ENCODE measurements around the gene ANKS1A. TPM values are rescaled to one million over a fixed set of nuclear protein-coding genes. Genes with fewer than 3 reads are reported as not detected.

The ANKS1A gene
- total and polyA plus RNA-seq, 2 experiments from 2014 or later: 12.1 to 31.9 TPM

GRCh38 chr6:35069262-35069661 is 180.2 kb downstream of the ANKS1A start:
- Histone ChIP-seq H3K9me2 (ENCODE audit: insufficient read depth) (no peaks in the 10 kb centered on the region), H3K4me3 (no peak overlapping the region), H3K79me2 (replicated peaks; ENCODE audit: insufficient read depth) (no peaks in the 10 kb centered on the region), H3K27ac (ENCODE audit: low read depth) (no peak overlapping the region), H3K4me2 (no peak overlapping the region), H3F3A (replicated peaks; ENCODE audit: low read depth) (no peaks in the 10 kb centered on the region), H4K20me1 (replicated peaks; ENCODE audit: insufficient read depth) (no peaks in the 10 kb centered on the region), H3K4me1 (ENCODE audit: insufficient read depth) (peaks cover 26% of the 10 kb centered on the region), H3K27me3 (ENCODE audit: insufficient read depth) (no peaks in the 10 kb centered on the region), H3K36me3 (ENCODE audit: insufficient read depth) (no peaks in the 10 kb centered on the region), H2AFZ (no peak overlapping the region)
- TF ChIP-seq NANOG (IDR thresholded peaks at IDR 0.05; ENCODE audit: borderline replicate concordance) (no peak), ZNF114 (CRISPR knock-in tag; IDR thresholded peaks at IDR 0.05) (no peak), STAT1 (IDR thresholded peaks at IDR 0.05; ENCODE audit: unreplicated experiment) (no peak), EZH2phosphoT487 (IDR thresholded peaks at IDR 0.05; ENCODE audit: unreplicated experiment) (no peak), CREB1 (CRISPR knock-in tag; IDR thresholded peaks at IDR 0.05; ENCODE audit: low read depth) (no peak), EZH2 (IDR thresholded peaks at IDR 0.05; ENCODE audit: low read depth, unreplicated experiment) (no peak), JUNB (IDR thresholded peaks at IDR 0.05; ENCODE audit: unreplicated experiment) (no peak), ETS1 (IDR thresholded peaks at IDR 0.05) (no peak), ZNF331 (CRISPR knock-in tag; IDR thresholded peaks at IDR 0.05; ENCODE audit: low read depth) (no peak)
- TF ChIP-seq, protein P1, sequence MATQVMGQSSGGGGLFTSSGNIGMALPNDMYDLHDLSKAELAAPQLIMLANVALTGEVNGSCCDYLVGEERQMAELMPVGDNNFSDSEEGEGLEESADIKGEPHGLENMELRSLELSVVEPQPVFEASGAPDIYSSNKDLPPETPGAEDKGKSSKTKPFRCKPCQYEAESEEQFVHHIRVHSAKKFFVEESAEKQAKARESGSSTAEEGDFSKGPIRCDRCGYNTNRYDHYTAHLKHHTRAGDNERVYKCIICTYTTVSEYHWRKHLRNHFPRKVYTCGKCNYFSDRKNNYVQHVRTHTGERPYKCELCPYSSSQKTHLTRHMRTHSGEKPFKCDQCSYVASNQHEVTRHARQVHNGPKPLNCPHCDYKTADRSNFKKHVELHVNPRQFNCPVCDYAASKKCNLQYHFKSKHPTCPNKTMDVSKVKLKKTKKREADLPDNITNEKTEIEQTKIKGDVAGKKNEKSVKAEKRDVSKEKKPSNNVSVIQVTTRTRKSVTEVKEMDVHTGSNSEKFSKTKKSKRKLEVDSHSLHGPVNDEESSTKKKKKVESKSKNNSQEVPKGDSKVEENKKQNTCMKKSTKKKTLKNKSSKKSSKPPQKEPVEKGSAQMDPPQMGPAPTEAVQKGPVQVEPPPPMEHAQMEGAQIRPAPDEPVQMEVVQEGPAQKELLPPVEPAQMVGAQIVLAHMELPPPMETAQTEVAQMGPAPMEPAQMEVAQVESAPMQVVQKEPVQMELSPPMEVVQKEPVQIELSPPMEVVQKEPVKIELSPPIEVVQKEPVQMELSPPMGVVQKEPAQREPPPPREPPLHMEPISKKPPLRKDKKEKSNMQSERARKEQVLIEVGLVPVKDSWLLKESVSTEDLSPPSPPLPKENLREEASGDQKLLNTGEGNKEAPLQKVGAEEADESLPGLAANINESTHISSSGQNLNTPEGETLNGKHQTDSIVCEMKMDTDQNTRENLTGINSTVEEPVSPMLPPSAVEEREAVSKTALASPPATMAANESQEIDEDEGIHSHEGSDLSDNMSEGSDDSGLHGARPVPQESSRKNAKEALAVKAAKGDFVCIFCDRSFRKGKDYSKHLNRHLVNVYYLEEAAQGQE (IDR thresholded peaks at IDR 0.05; ENCODE audit: unreplicated experiment): no peak
- TF ChIP-seq, protein P2, sequence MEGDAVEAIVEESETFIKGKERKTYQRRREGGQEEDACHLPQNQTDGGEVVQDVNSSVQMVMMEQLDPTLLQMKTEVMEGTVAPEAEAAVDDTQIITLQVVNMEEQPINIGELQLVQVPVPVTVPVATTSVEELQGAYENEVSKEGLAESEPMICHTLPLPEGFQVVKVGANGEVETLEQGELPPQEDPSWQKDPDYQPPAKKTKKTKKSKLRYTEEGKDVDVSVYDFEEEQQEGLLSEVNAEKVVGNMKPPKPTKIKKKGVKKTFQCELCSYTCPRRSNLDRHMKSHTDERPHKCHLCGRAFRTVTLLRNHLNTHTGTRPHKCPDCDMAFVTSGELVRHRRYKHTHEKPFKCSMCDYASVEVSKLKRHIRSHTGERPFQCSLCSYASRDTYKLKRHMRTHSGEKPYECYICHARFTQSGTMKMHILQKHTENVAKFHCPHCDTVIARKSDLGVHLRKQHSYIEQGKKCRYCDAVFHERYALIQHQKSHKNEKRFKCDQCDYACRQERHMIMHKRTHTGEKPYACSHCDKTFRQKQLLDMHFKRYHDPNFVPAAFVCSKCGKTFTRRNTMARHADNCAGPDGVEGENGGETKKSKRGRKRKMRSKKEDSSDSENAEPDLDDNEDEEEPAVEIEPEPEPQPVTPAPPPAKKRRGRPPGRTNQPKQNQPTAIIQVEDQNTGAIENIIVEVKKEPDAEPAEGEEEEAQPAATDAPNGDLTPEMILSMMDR (conservative IDR thresholded peaks at IDR 0.05; ENCODE audit: low read depth in 2 of 2): no peak
- TF ChIP-seq, protein P3, sequence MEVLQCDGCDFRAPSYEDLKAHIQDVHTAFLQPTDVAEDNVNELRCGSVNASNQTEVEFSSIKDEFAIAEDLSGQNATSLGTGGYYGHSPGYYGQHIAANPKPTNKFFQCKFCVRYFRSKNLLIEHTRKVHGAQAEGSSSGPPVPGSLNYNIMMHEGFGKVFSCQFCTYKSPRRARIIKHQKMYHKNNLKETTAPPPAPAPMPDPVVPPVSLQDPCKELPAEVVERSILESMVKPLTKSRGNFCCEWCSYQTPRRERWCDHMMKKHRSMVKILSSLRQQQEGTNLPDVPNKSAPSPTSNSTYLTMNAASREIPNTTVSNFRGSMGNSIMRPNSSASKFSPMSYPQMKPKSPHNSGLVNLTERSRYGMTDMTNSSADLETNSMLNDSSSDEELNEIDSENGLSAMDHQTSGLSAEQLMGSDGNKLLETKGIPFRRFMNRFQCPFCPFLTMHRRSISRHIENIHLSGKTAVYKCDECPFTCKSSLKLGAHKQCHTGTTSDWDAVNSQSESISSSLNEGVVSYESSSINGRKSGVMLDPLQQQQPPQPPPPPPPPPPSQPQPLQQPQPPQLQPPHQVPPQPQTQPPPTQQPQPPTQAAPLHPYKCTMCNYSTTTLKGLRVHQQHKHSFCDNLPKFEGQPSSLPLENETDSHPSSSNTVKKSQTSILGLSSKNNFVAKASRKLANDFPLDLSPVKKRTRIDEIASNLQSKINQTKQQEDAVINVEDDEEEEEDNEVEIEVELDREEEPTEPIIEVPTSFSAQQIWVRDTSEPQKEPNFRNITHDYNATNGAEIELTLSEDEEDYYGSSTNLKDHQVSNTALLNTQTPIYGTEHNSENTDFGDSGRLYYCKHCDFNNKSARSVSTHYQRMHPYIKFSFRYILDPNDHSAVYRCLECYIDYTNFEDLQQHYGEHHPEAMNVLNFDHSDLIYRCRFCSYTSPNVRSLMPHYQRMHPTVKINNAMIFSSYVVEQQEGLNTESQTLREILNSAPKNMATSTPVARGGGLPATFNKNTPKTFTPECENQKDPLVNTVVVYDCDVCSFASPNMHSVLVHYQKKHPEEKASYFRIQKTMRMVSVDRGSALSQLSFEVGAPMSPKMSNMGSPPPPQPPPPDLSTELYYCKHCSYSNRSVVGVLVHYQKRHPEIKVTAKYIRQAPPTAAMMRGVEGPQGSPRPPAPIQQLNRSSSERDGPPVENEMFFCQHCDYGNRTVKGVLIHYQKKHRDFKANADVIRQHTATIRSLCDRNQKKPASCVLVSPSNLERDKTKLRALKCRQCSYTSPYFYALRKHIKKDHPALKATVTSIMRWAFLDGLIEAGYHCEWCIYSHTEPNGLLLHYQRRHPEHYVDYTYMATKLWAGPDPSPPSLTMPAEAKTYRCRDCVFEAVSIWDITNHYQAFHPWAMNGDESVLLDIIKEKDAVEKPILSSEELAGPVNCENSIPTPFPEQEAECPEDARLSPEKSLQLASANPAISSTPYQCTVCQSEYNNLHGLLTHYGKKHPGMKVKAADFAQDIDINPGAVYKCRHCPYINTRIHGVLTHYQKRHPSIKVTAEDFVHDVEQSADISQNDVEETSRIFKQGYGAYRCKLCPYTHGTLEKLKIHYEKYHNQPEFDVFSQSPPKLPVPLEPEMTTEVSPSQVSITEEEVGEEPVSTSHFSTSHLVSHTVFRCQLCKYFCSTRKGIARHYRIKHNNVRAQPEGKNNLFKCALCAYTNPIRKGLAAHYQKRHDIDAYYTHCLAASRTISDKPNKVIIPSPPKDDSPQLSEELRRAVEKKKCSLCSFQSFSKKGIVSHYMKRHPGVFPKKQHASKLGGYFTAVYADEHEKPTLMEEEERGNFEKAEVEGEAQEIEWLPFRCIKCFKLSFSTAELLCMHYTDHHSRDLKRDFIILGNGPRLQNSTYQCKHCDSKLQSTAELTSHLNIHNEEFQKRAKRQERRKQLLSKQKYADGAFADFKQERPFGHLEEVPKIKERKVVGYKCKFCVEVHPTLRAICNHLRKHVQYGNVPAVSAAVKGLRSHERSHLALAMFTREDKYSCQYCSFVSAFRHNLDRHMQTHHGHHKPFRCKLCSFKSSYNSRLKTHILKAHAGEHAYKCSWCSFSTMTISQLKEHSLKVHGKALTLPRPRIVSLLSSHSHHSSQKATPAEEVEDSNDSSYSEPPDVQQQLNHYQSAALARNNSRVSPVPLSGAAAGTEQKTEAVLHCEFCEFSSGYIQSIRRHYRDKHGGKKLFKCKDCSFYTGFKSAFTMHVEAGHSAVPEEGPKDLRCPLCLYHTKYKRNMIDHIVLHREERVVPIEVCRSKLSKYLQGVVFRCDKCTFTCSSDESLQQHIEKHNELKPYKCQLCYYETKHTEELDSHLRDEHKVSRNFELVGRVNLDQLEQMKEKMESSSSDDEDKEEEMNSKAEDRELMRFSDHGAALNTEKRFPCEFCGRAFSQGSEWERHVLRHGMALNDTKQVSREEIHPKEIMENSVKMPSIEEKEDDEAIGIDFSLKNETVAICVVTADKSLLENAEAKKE (CRISPR knock-in tag; IDR thresholded peaks at IDR 0.05): no peak
- DNase-seq (ENCODE audit: low spot score): no peak
- Mint-ChIP-seq H3K9me3 (no peaks in the 10 kb centered on the region), H3K27me3 (ENCODE audit: insufficient read depth, low read depth, poor library complexity) (peaks cover 16% of the 10 kb centered on the region), H3K4me1 (peaks cover 53% of the 10 kb centered on the region), H3K27ac (peak overlapping the region; percentile 44; the same call in 1 of the 2 replicates), H3K4me3 (no peak overlapping the region), H3K36me3 (ENCODE audit: low read depth) (peaks cover 13% of the 10 kb centered on the region; the same call in 2 of the 3 replicates)
- no peak for ATAC-seq

All from GM23338 (cell line).